Panc1 (cell line): ENCODE measurements around the gene SLC2A4. TPM values are rescaled to one million over a fixed set of nuclear protein-coding genes. Genes with fewer than 3 reads are reported as not detected.

ENCODE experiments used
- ATAC-seq: fragments of 200-7000 bp; cut with Tn5 transposase; 2 replicates; pipeline ENCODE4 v1.9.1; 2020; ENCODE audit warnings: mild to moderate bottlenecking, moderate library complexity
- BruUV-seq: library from RNA; stranded (reverse); fragments of 400-500 nt; replicated peaks from 2 replicates; lab custom pipeline; 2021; lab: Mats Ljungman, UMichigan
- CTCF ChIA-PET: fragments of 300-600 bp; sonication (Branson Sonifier 250); formaldehyde crosslinking; loops from one replicate; lab custom pipeline; 2022; ENCODE audit warnings: antibody characterized with exemption; lab: Charles Lee
- POLR2A ChIA-PET: fragments of 300-600 bp; sonication (Branson Sonifier 250); formaldehyde crosslinking; loops from one replicate; lab custom pipeline; 2022; ENCODE audit warnings: antibody characterized with exemption; lab: Charles Lee
- DNase-seq: peaks from one replicate; pipeline ENCODE4 v3.0.0-alpha.2; 2010; ENCODE audit warnings: low read depth, low spot score
- H3K27ac ChIP-seq: 2 replicates; pipeline ENCODE4 v1.5.1; 2011; ENCODE audit warnings: mild to moderate bottlenecking, low read length, inconsistent platforms
- H3K27me3 ChIP-seq: fragments of 200-500 bp; sonication (Bioruptor generic); 2 replicates; pipeline ENCODE4 v1.6.0; 2014; ENCODE audit warnings: low read length, inconsistent platforms; ENCODE audit not compliant: control insufficient read depth, insufficient read depth
- H3K36me3 ChIP-seq: fragments of 200-500 bp; sonication (Bioruptor generic); 2 replicates; pipeline ENCODE4 v1.5.1; 2014; ENCODE audit warnings: inconsistent platforms, mild to moderate bottlenecking, low read length, moderate library complexity; ENCODE audit not compliant: control insufficient read depth, insufficient read depth
- H3K4me1 ChIP-seq: 2 replicates; pipeline ENCODE4 v1.5.1; 2011; ENCODE audit warnings: inconsistent platforms, mild to moderate bottlenecking, low read length, moderate library complexity; ENCODE audit not compliant: control insufficient read depth, insufficient read depth
- H3K4me3 ChIP-seq, 2 experiments: 2 replicates each; pipeline ENCODE4 v1.5.1; 2011 to 2012; ENCODE audit warnings: low read depth in 2 of 2, low read length in 2 of 2, mild to moderate bottlenecking in 2 of 2, inconsistent platforms in 1 of 2, moderate library complexity in 1 of 2
- H3K9me3 ChIP-seq: fragments of 200-500 bp; sonication (Bioruptor generic); 2 replicates; pipeline ENCODE4 v1.5.1; 2014; ENCODE audit warnings: low read depth, mild to moderate bottlenecking, inconsistent platforms, low read length, moderate library complexity; ENCODE audit not compliant: control insufficient read depth, insufficient read depth
- POLR2AphosphoS5 ChIP-seq: IDR thresholded peaks from 2 replicates; pipeline ENCODE4 v1.6.1; 2012; ENCODE audit warnings: mild to moderate bottlenecking, low read depth, low read length, moderate library complexity
- REST ChIP-seq, 2 experiments: IDR thresholded peaks; 2 replicates each; pipeline ENCODE4 v1.6.1; 2011 to 2012; ENCODE audit warnings: low read depth in 2 of 2, control low read depth in 1 of 2, low read length in 1 of 2, mild to moderate bottlenecking in 1 of 2, moderate library complexity in 1 of 2; ENCODE audit not compliant: insufficient read depth in 1 of 2
- SIN3A ChIP-seq: IDR thresholded peaks from 2 replicates; pipeline ENCODE4 v1.6.1; 2012; ENCODE audit warnings: low read depth, mild to moderate bottlenecking, low read length, moderate library complexity, borderline replicate concordance; ENCODE audit not compliant: insufficient read depth
- TCF7L2 ChIP-seq: IDR thresholded peaks from 2 replicates; pipeline ENCODE4 v1.6.1; 2011; ENCODE audit warnings: mild to moderate bottlenecking, low read depth, low read length, inconsistent platforms
- in situ Hi-C: cut with HindIII; loops from 2 replicates; pipeline ENCODE4 v1.10.0; 2016; ENCODE audit warnings: low sequenced_read_pairs, low pct_unique_long_range_greater_than_20kb
- intact Hi-C: fragments of 100-400 bp; cut with micrococcal nuclease; formaldehyde crosslinking; loops from one replicate; pipeline ENCODE4 v1.10.0; 2022; ENCODE audit not compliant: unreplicated experiment
- total RNA-seq: library from RNA; stranded (reverse); gene quantifications from one replicate; pipeline ENCODE4 v1.2.1, GENCODE V29; 2021; ENCODE audit not compliant: unreplicated experiment
- TF ChIP-seq, protein P1 (sequence below): fragments of 450-650 bp; IDR thresholded peaks from 2 replicates; pipeline ENCODE4 v1.5.1; 2017; ENCODE audit warnings: mild to moderate bottlenecking

The SLC2A4 gene
- total RNA-seq, 1 experiment from 2014 or later, result 0.31 TPM

- ATAC-seq, result no peak
- Histone ChIP-seq H3K27ac (no peak overlapping the region), H3K27me3 (no peaks in the 10 kb centered on the region), H3K4me1 (peaks cover 14% of the 10 kb centered on the region), H3K36me3 (peaks cover 11% of the 10 kb centered on the region), H3K9me3 (no peaks in the 10 kb centered on the region), H3K4me3 (no peak overlapping the region)
- CTCF ChIA-PET, result no interaction called here
- BruUV-seq, result no TSS peak
- intact Hi-C loops, result no loop called here
- POLR2A ChIA-PET, result no interaction called here
- in situ Hi-C loops, result no loop called here
- DNase-seq, result no peak
- TF ChIP-seq POLR2AphosphoS5 (no peak), REST (IDR thresholded peaks at IDR 0.05; ENCODE audit: insufficient read depth in 1 of 2, low read depth in 2 of 2, low read length in 1 of 2) (no peak), TCF7L2 (no peak), SIN3A (no peak)
- TF ChIP-seq, protein P1, sequence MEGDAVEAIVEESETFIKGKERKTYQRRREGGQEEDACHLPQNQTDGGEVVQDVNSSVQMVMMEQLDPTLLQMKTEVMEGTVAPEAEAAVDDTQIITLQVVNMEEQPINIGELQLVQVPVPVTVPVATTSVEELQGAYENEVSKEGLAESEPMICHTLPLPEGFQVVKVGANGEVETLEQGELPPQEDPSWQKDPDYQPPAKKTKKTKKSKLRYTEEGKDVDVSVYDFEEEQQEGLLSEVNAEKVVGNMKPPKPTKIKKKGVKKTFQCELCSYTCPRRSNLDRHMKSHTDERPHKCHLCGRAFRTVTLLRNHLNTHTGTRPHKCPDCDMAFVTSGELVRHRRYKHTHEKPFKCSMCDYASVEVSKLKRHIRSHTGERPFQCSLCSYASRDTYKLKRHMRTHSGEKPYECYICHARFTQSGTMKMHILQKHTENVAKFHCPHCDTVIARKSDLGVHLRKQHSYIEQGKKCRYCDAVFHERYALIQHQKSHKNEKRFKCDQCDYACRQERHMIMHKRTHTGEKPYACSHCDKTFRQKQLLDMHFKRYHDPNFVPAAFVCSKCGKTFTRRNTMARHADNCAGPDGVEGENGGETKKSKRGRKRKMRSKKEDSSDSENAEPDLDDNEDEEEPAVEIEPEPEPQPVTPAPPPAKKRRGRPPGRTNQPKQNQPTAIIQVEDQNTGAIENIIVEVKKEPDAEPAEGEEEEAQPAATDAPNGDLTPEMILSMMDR, result no peak
Measured at GRCh38 chr17:7317161-7317803, 35.8 kb downstream of the SLC2A4 start.

DNA sequence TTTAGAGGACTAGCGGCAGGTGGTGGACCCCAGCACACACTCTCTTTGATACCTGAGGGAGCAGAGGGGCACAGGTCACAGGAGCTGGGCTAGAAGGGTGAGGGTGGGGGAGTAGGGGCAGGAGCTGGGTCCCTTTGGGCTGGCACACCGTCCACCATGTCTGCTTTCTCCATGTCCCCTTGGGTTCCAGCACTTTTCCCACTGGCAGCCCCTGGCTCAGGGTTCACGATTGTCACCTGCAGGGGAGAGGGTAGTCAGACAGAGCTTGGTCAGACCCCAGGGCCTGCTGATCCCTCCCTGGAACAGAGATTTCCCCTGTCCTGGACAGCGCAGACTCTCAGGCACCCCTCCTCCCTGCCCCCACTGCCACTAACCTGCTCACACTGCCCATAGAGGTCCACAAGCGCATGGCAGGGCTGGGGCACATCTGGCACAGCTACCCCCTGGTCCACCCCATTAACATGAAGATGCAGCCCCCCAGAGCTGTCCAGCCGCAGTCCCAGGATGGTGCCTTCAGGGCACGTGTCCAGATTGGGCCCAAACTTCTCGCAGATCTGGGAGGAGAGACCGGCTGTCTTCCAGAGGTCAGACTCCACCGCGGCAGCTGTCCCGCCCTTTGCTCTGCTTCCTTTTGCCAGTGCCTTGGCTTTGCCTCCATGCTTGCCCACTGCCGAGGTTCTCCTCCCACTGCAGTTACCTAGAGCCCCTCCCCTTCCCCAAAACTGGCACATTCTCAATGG, 36.8 kb downstream of the SLC2A4 start:
- Histone ChIP-seq H3K9me3 (no peaks in the 10 kb centered on the region), H3K36me3 (peaks cover 9% of the 10 kb centered on the region), H3K4me1 (0 out of 2 replicates have a peak, but pooled peaks cover 4% of the 10 kb centered on the region), H3K27ac (no peak overlapping the region), H3K4me3 (no peak overlapping the region), H3K27me3 (no peaks in the 10 kb centered on the region)
- ChIA-PET POLR2A (no interaction called here), CTCF (no interaction called here)
- intact Hi-C loops (no loop called here), in situ Hi-C loops (no loop called here)
- ATAC-seq (no peak), DNase-seq (no peak)
- TF ChIP-seq, protein P1, result no peak
- TF ChIP-seq REST (IDR thresholded peaks at IDR 0.05; ENCODE audit: insufficient read depth in 1 of 2, low read depth in 2 of 2, low read length in 1 of 2) (no peak), POLR2AphosphoS5 (no peak), TCF7L2 (no peak), SIN3A (no peak)
- BruUV-seq, result no TSS peak
